ENCODE measurements around the gene VAT1. TPM values are rescaled to one million over a fixed set of nuclear protein-coding genes. Genes with fewer than 3 reads are reported as not detected.

Gene VAT1
- total RNA-seq, 1 experiment from 2014 or later = 262 TPM

- Histone ChIP-seq H3K9me3 (ENCODE audit: control insufficient read depth, low read depth, low read length) (no peaks in the 10 kb centered on the region), H2AFZ (ENCODE audit: low read length) (no peak overlapping the region), H2BK12ac (ENCODE audit: insufficient read length, low read depth, low read length) (no peak overlapping the region), H2BK120ac (ENCODE audit: low read depth, low read length, poor library complexity, severe bottlenecking) (no peak overlapping the region), H3K23me2 (ENCODE audit: insufficient read length, low read depth, low read length, poor library complexity, severe bottlenecking) (no peaks in the 10 kb centered on the region), H2BK15ac (ENCODE audit: low read depth, low read length) (no peak overlapping the region), H3K23ac (ENCODE audit: insufficient read length, low read depth, low read length) (no peak overlapping the region), H3K27me3 (ENCODE audit: insufficient read depth, low read length) (no peaks in the 10 kb centered on the region), H2BK20ac (ENCODE audit: low read depth, low read length, poor library complexity, severe bottlenecking) (no peak overlapping the region), H2AK5ac (ENCODE audit: insufficient read length, low read length) (no peak overlapping the region), H3K18ac (ENCODE audit: insufficient read length, low read depth, low read length) (no peak overlapping the region), H3K4me1 (ENCODE audit: insufficient read depth, low read length) (no peaks in the 10 kb centered on the region), H3K4me2 (ENCODE audit: insufficient read depth, insufficient read length, low read length) (no peak overlapping the region), H3K79me2 (ENCODE audit: insufficient read depth, low read length) (no peaks in the 10 kb centered on the region), H2BK5ac (ENCODE audit: insufficient read length, low read length) (no peak overlapping the region), H4K8ac (replicated peaks; ENCODE audit: insufficient read length, low read depth, low read length) (no peak overlapping the region), H4K20me1 (ENCODE audit: control insufficient read depth, insufficient read depth, insufficient read length) (no peaks in the 10 kb centered on the region), H3K14ac (ENCODE audit: insufficient read depth, low read length) (no peak overlapping the region), H3K56ac (ENCODE audit: insufficient read length, low read depth, low read length) (no peak overlapping the region), H3K79me1 (ENCODE audit: insufficient read depth, low read depth, low read length, poor library complexity, severe bottlenecking) (no peaks in the 10 kb centered on the region), H4K91ac (ENCODE audit: insufficient read length, low read depth, low read length) (no peak overlapping the region), H3K4ac (ENCODE audit: low read depth, low read length) (no peak overlapping the region), H3T11ph (ENCODE audit: low read length) (no peak overlapping the region), H3K27ac (ENCODE audit: insufficient read length, low read depth, low read length) (no peak overlapping the region), H3K9ac (ENCODE audit: extremely low read depth, insufficient read length, low read length) (no peak overlapping the region), H4K5ac (ENCODE audit: insufficient read length, low read depth, low read length) (no peak overlapping the region)
- no peak for TF ChIP-seq CTCF (conservative IDR thresholded peaks at IDR 0.05)
- DNase-seq = no peak
- WGBS (ENCODE audit: extremely low coverage, insufficient read length, low lambda C conversion rate) = no CpG with 5 or more reads among the region's 5 CpGs
- no peak overlapping the region for H3K27ac Mint-ChIP-seq
- H3K36me3 Mint-ChIP-seq (ENCODE audit: insufficient read depth in 1 of 3, low read depth in 3 of 3) = peaks cover 27 to 58% (median 52%) of the 10 kb centered on the region in 3 experiments; a peak in 6 of 7 replicates
- no peak overlapping the region for H3K4me3 Mint-ChIP-seq
- H3K27me3 Mint-ChIP-seq (ENCODE audit: low read depth) = no peaks in the 10 kb centered on the region
- H3K4me1 Mint-ChIP-seq = peaks cover 8 to 10% of the 10 kb centered on the region in 2 experiments
- no peaks in the 10 kb centered on the region for H3K9me3 Mint-ChIP-seq
Observed at GRCh38 chr17:42992872-42993271, 29.3 kb downstream of the VAT1 start.

Measured in H9 (cell line).